ENCODE results near the gene WDR93.

- TF ChIP-seq CREM (CRISPR knock-in tag; IDR thresholded peaks at IDR 0.05) (no peak), ESRRA (CRISPR knock-in tag; IDR thresholded peaks at IDR 0.05; ENCODE audit: borderline replicate concordance) (no peak)
These were observed 65.1 kb downstream of the WDR93 start for GRCh38 chr15:89755701-89756100.

All from WTC11 (cell line).